SK-N-SH (cell line): ENCODE measurements around the gene PSEN2. TPM values are rescaled to one million over a fixed set of nuclear protein-coding genes. Genes with fewer than 3 reads are reported as not detected.
A peak's percentile ranks its signal among the peaks of the same experiment; 100 is the strongest.

Experiments used
- CTCF ChIA-PET: fragments of 300-600, 350-600 bp; formaldehyde crosslinking; extraction: SDS; loops from one replicate; lab custom pipeline; 2021; lab: Yijun Ruan, JAX
- POLR2A ChIA-PET: fragments of 350-600 bp; sonication (Branson Sonifier 250); formaldehyde crosslinking; extraction: SDS; loops from one replicate; lab custom pipeline; 2020; ENCODE audit warnings: antibody characterized with exemption, inconsistent platforms; lab: Yijun Ruan, JAX
- DNase-seq: peaks from one replicate; pipeline ENCODE4 v3.0.0; 2012
- H2AFZ ChIP-seq: fragments of 200-600 bp; sonication (generic); 2 replicates; pipeline ENCODE4 v1.8.1; 2016; ENCODE audit warnings: antibody characterized with exemption, mild to moderate bottlenecking, low read depth
- H3F3A ChIP-seq: fragments of 200-600 bp; sonication (generic); replicated peaks from 2 replicates; pipeline ENCODE3; 2016; ENCODE audit warnings: antibody characterized with exemption, mild to moderate bottlenecking; ENCODE audit not compliant: insufficient read depth
- H3K27ac ChIP-seq, 2 experiments: fragments of 200-500 bp in 1 of 2; fragments of 200-600 bp in 1 of 2; sonication (Bioruptor generic) in 1 of 2; sonication (generic), shearing (Covaris generic) in 1 of 2; 2 replicates each; pipeline versions ENCODE4 v1.5.1 to v1.6.1; 2014 to 2016; ENCODE audit warnings: low read depth in 2 of 2, inconsistent platforms in 1 of 2, low read length in 1 of 2, mild to moderate bottlenecking in 1 of 2, mixed read lengths in 1 of 2
- H3K27me3 ChIP-seq: fragments of 200-600 bp; sonication (generic), shearing (Covaris generic); 2 replicates; pipeline ENCODE4 v1.6.1; 2016; ENCODE audit warnings: mixed run types; ENCODE audit not compliant: insufficient read depth
- H3K36me3 ChIP-seq, 2 experiments: fragments of 200-500 bp in 1 of 2; fragments of 200-600 bp in 1 of 2; sonication (Bioruptor generic) in 1 of 2; sonication (generic) in 1 of 2; replicated peaks in 1 of 2; 2 replicates each; pipeline versions ENCODE3 to v1.5.1; 2014 to 2016; ENCODE audit warnings: low read length in 1 of 2, mild to moderate bottlenecking in 1 of 2; ENCODE audit not compliant: insufficient read depth in 2 of 2, control insufficient read depth in 1 of 2
- H3K4me1 ChIP-seq, 2 experiments: fragments of 200-500 bp in 1 of 2; fragments of 200-600 bp in 1 of 2; sonication (Bioruptor generic) in 1 of 2; sonication (generic), shearing (Covaris generic) in 1 of 2; 2 replicates each; pipeline versions ENCODE4 v1.5.1 to v1.6.1; 2014 to 2016; ENCODE audit warnings: low read depth in 1 of 2, low read length in 1 of 2, mixed run types in 1 of 2; ENCODE audit not compliant: insufficient read depth in 2 of 2, control insufficient read depth in 1 of 2
- H3K4me2 ChIP-seq: fragments of 200-600 bp; sonication (generic), shearing (Covaris generic); 2 replicates; pipeline ENCODE4 v1.6.1; 2017; ENCODE audit warnings: mixed run types
- H3K4me3 ChIP-seq, 2 experiments: fragments of 200-500 bp in 1 of 2; fragments of 200-600 bp in 1 of 2; sonication (Bioruptor generic) in 1 of 2; sonication (generic), shearing (Covaris generic) in 1 of 2; 2 replicates each; pipeline versions ENCODE4 v1.5.1 to v1.8.1; 2014 to 2016; ENCODE audit warnings: low read depth in 2 of 2, inconsistent platforms in 1 of 2, low read length in 1 of 2, mild to moderate bottlenecking in 1 of 2, mixed read lengths in 1 of 2, moderate library complexity in 1 of 2
- H3K79me2 ChIP-seq: fragments of 200-600 bp; sonication (generic); 2 replicates; pipeline ENCODE4 v1.8.1; 2017; ENCODE audit warnings: mild to moderate bottlenecking; ENCODE audit not compliant: insufficient read depth
- H3K9ac ChIP-seq: fragments of 200-600 bp; sonication (generic); 2 replicates; pipeline ENCODE4 v1.6.1; 2017; ENCODE audit warnings: mixed run types
- H3K9me2 ChIP-seq: fragments of 200-600 bp; sonication (generic); 2 replicates; pipeline ENCODE4 v1.6.1; 2017; ENCODE audit warnings: mixed run types
- H3K9me3 ChIP-seq: fragments of 200-600 bp; sonication (generic); 2 replicates; pipeline ENCODE4 v1.6.1; 2017; ENCODE audit warnings: mixed run types, mild to moderate bottlenecking, moderate library complexity
- H4K20me1 ChIP-seq: fragments of 200-600 bp; sonication (generic); 2 replicates; pipeline ENCODE4 v1.6.1; 2017; ENCODE audit warnings: mild to moderate bottlenecking, mixed run types; ENCODE audit not compliant: insufficient read depth
- EP300 ChIP-seq, 2 experiments: IDR thresholded peaks; 2 replicates each; pipeline versions ENCODE4 v1.4.0 to v1.6.1; 2012; ENCODE audit warnings: borderline replicate concordance in 1 of 2, low read depth in 1 of 2, low read length in 1 of 2
- FOXJ3 ChIP-seq: sonication (generic); formaldehyde crosslinking; IDR thresholded peaks from 2 replicates; pipeline ENCODE4 v1.5.1; 2020; ENCODE audit warnings: mild to moderate bottlenecking, missing genetic modification reagents
- GABPA ChIP-seq: IDR thresholded peaks from 2 replicates; pipeline ENCODE4 v1.4.0; 2012; ENCODE audit warnings: low read depth, mild to moderate bottlenecking
- GATA2 ChIP-seq: sonication (generic); formaldehyde crosslinking; IDR thresholded peaks from 2 replicates; pipeline ENCODE4 v1.5.0; 2020; ENCODE audit warnings: mild to moderate bottlenecking, missing genetic modification reagents
- MEF2A ChIP-seq: IDR thresholded peaks from 2 replicates; pipeline ENCODE4 v1.4.0; 2012; ENCODE audit warnings: low read depth, borderline replicate concordance
- NRF1 ChIP-seq: IDR thresholded peaks from 2 replicates; pipeline ENCODE4 v1.6.1; 2012; ENCODE audit warnings: low read depth, mild to moderate bottlenecking, low read length
- SIN3A ChIP-seq: IDR thresholded peaks from 2 replicates; pipeline ENCODE4 v1.6.1; 2012; ENCODE audit warnings: low read depth, mild to moderate bottlenecking, low read length, moderate library complexity, borderline replicate concordance
- WGBS: methylation state at CpG from one replicate; pipeline ENCODE4 v1.1.6; 2017; ENCODE audit warnings: low lambda C conversion rate; 5-methylcytosine and 5-hydroxymethylcytosine counted together
- polyA plus RNA-seq, 3 experiments: library from polyadenylated mRNA; depleted of rRNA; stranded (reverse); fragments of >200 nt; gene quantifications; 2 replicates each; pipeline ENCODE4 v1.2.3, GENCODE V29; 2012
- TF ChIP-seq, protein P1 (sequence below): IDR thresholded peaks from 2 replicates; pipeline ENCODE4 v1.6.1; 2012; ENCODE audit warnings: mild to moderate bottlenecking, low read depth, low read length, moderate library complexity
- TF ChIP-seq, protein P2 (sequence below): IDR thresholded peaks from 2 replicates; pipeline ENCODE4; 2012

Gene PSEN2
- polyA plus RNA-seq, 1 of the 3 experiments (the other 2 are of a cell fraction): 20.2 TPM

DNA sequence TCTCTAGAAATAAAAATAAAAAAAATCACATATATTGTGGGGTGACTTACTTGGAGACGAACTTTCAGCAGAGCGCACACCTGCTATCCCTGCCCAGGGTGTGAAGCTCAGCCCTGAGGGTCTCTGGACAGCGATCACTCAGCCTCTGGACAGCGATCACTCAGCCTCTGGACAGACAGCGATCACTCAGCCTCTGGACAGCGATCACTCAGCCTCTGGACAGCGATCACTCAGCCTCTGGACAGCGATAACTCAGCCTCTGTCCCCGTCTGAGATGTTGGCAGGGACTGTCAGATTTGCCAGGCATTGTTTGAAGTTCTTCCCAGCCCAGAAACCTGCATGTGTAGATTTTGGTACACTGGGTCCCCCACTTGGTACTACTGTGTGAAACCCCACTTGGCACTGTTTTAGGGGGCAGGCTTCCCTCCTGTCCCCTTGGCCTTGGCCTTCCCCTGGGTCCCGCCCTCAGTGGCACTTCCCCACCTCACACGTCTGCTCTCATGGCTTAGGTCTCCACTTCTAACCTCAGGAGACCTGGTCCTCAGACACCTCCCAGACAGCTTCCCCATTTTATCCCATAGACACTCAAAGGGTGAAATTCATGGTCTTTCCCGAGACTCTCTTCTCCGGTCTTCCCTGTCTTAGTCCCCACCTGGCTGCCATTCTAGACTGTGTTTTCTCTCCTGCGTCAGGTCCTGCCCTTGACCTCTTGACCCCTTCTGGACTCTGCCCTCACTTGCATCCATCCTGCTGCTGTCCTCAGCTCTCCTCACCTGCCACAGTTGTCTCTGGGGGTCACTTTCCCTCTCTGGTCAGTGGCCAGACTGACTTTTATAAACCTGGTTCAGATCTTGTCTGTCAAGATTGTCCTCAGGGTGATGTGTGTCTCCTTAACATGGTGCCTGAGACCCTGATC is 10.2 kb downstream of the PSEN2 start:
- no peak overlapping the region for H3K4me3 ChIP-seq
- H3K4me1 ChIP-seq: no peaks in the 10 kb centered on the region
- TF ChIP-seq GABPA: no peak
- TF ChIP-seq NRF1: no peak
- TF ChIP-seq FOXJ3 (CRISPR knock-in tag): no peak
- TF ChIP-seq SIN3A: no peak
- TF ChIP-seq, protein P1, sequence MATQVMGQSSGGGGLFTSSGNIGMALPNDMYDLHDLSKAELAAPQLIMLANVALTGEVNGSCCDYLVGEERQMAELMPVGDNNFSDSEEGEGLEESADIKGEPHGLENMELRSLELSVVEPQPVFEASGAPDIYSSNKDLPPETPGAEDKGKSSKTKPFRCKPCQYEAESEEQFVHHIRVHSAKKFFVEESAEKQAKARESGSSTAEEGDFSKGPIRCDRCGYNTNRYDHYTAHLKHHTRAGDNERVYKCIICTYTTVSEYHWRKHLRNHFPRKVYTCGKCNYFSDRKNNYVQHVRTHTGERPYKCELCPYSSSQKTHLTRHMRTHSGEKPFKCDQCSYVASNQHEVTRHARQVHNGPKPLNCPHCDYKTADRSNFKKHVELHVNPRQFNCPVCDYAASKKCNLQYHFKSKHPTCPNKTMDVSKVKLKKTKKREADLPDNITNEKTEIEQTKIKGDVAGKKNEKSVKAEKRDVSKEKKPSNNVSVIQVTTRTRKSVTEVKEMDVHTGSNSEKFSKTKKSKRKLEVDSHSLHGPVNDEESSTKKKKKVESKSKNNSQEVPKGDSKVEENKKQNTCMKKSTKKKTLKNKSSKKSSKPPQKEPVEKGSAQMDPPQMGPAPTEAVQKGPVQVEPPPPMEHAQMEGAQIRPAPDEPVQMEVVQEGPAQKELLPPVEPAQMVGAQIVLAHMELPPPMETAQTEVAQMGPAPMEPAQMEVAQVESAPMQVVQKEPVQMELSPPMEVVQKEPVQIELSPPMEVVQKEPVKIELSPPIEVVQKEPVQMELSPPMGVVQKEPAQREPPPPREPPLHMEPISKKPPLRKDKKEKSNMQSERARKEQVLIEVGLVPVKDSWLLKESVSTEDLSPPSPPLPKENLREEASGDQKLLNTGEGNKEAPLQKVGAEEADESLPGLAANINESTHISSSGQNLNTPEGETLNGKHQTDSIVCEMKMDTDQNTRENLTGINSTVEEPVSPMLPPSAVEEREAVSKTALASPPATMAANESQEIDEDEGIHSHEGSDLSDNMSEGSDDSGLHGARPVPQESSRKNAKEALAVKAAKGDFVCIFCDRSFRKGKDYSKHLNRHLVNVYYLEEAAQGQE: peak; percentile 89
- no peak for TF ChIP-seq EP300 (IDR thresholded peaks at IDR 0.05; ENCODE audit: borderline replicate concordance in 1 of 2, low read depth in 1 of 2, low read length in 1 of 2)
- TF ChIP-seq GATA2 (CRISPR knock-in tag): no peak
- TF ChIP-seq, all 33 proteins: peak for 1
- H3K79me2 ChIP-seq: no peaks in the 10 kb centered on the region
- H3K9ac ChIP-seq: no peak overlapping the region
- no peak overlapping the region for H2AFZ ChIP-seq
- H3K4me2 ChIP-seq: no peak overlapping the region
- no peak for DNase-seq
- H4K20me1 ChIP-seq: no peaks in the 10 kb centered on the region
- ChIA-PET CTCF (interaction anchor here (1.2 kb wide), 1 partner anchor 247 kb away, joined by 3 read pairs; no protein-coding TSS in a partner anchor), POLR2A (no interaction called here)
- no peak overlapping the region for H3K27ac ChIP-seq
- 94% methylated on average over 13 of the region's 14 CpGs for WGBS
- no peaks in the 10 kb centered on the region for H3K27me3 ChIP-seq
- no peaks in the 10 kb centered on the region for H3F3A ChIP-seq
- peaks cover 0 to 22% of the 10 kb centered on the region in 2 experiments for H3K36me3 ChIP-seq
- H3K9me2 ChIP-seq: no peaks in the 10 kb centered on the region
- no peaks in the 10 kb centered on the region for H3K9me3 ChIP-seq

DNA sequence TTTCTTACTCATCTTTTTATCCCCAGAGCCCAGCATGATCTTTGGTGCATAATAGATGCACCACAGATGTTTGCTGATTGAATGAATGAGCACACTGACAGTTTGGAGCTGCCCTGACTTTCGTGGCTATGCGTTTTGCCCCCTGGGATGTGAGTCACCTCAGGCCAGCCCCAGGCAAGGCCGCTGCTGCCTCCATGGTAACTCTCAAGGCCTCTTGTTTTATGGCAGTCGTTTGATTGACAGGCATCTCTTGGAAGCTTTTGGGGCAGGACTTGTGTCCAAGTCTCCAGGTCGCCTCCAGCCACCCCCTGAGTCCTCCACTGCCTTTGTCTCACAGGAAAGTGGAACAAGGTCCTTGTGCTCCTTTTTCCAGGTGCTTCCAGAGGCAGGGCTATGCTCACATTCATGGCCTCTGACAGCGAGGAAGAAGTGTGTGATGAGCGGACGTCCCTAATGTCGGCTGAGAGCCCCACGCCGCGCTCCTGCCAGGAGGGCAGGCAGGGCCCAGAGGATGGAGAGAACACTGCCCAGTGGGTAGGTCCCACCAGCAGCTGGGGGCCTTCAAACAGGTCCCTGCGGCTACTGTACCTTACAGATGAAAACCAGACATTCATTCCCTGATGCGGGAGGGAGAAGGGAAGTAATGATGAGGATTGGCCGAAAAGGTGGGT is 11.2 kb downstream of the PSEN2 start:
- no peak overlapping the region for H2AFZ ChIP-seq
- no peaks in the 10 kb centered on the region for H3K9me2 ChIP-seq
- ChIA-PET CTCF (interaction anchor here (0.9 kb wide), 1 partner anchor 248 kb away, joined by 3 read pairs; no protein-coding TSS in a partner anchor), POLR2A (no interaction called here)
- no peaks in the 10 kb centered on the region for H3K79me2 ChIP-seq
- peaks cover 0 to 17% of the 10 kb centered on the region in 2 experiments for H3K36me3 ChIP-seq
- 96% methylated on average over 15 of the region's 15 CpGs for WGBS
- TF ChIP-seq NRF1: no peak
- TF ChIP-seq MEF2A: no peak
- TF ChIP-seq, protein P2, sequence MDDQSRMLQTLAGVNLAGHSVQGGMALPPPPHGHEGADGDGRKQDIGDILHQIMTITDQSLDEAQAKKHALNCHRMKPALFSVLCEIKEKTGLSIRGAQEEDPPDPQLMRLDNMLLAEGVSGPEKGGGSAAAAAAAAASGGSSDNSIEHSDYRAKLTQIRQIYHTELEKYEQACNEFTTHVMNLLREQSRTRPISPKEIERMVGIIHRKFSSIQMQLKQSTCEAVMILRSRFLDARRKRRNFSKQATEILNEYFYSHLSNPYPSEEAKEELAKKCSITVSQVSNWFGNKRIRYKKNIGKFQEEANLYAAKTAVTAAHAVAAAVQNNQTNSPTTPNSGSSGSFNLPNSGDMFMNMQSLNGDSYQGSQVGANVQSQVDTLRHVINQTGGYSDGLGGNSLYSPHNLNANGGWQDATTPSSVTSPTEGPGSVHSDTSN: no peak
- H3K9me3 ChIP-seq: no peaks in the 10 kb centered on the region
- H3K4me2 ChIP-seq: no peak overlapping the region
- no peaks in the 10 kb centered on the region for H3F3A ChIP-seq
- H3K9ac ChIP-seq: no peak overlapping the region
- no peak overlapping the region for H3K4me3 ChIP-seq
- H3K27ac ChIP-seq: no peak overlapping the region
- no peaks in the 10 kb centered on the region for H3K27me3 ChIP-seq
- no peaks in the 10 kb centered on the region for H3K4me1 ChIP-seq
- H4K20me1 ChIP-seq: no peaks in the 10 kb centered on the region
- no peak for DNase-seq
